G401 (cell line): ENCODE results near the gene SPON1. TPM values are rescaled to one million over a fixed set of nuclear protein-coding genes. Genes with fewer than 3 reads are reported as not detected.
"Not testable (repeated sequence)": the region's sequence is repeated elsewhere in the genome, so short reads cannot be mapped to it uniquely, and the experiment has no call there.

Experiments used
- DNase-seq: peaks from one replicate; pipeline ENCODE4 v3.0.0-alpha.2; 2015; ENCODE audit warnings: low spot score
- in situ Hi-C: cut with HindIII; loops from 2 replicates; pipeline ENCODE4 v1.10.0; 2016; ENCODE audit warnings: low sequenced_read_pairs, mixed read lengths
- total RNA-seq: library from RNA; depleted of rRNA; stranded (reverse); fragments of >200 nt; shearing (Covaris generic); gene quantifications from 2 replicates; pipeline ENCODE4 v1.2.3, GENCODE V29; 2014

Gene SPON1
- total RNA-seq, 1 experiment from 2014 or later = not detected

DNA sequence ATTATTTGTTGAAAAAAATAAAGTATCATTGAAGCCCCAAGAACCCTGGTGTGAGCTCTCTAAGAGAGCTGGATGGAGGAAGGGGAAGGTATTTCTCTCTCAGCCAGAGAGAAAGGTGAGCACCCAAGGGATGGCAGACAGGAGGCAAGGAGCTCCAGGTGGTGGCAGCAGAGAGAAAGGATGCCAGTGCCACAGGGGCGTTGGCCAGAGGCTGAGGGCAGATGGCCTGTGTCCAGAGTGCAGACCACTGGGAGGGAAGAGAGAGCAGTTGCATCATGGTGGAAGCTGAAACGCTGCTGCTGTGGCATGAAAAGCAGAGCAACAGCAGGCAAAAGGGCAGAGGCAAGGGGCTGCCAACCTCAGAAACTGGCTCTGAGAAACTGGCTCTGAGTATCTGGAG, 8.5 kb downstream of the SPON1 start:
- DNase-seq = no peak
- in situ Hi-C loops = no loop called here

DNA sequence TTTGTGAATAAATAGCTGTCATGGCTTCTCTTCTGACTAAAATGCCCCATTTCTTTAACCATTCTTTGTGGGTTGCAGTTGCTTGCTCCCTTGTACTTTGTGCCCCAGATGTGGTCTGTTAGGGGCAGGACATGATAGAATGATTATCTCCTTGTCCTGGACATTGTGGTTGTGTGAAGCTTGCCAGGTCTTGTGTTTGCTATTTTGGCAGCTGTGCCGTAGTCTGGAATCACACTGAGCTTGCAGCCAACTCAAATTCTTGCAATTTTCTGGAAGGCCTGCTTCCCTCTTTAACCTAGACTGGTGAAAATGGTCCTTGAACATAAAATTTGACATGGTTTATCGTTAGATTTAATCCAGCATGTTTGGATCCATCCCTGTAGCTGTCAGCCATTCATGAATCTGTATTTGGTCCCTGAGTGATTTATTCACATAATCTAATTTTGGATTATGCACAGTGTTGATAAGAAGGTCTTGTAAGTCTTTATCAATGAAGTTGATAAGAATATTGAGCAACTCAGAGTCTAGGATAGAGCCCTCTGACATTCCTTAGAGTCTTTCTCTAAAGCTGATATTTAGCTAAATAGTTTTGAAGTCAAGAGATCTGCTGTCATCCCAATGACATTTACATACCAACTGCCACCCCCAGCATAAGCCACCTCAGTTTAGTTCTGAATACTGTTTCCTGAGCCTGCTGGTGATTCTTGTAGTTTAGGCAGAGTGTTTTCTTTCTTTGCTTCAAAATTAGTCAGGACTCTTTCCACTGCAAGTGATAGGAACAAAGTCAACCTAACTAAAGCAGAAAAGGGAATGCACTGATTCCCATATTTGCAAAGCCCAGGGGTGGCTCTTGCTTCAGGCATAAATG, 9.8 kb downstream of the SPON1 start:
- in situ Hi-C loops = no loop called here
- DNase-seq = no peak

DNA sequence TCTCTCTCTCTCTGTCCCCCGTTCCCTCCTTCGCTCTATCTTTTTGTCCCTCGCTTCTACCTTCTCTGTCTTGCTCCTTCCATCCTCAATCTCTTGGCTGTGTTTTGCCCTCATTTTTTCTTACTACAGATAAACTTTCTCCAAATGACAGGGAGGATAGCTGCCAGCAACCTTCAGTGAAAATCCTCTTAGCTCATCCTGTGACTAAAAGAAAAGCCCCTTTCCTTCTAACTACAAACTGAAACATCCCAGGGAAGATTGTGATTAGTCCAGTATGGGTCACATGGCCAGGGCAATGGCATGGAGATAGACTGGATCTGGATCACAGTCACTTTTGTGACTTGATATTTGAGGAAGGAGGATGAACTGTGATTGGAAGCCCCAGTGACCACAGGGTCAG, 10.4 kb downstream of the SPON1 start:
- in situ Hi-C loops = no loop called here
- DNase-seq = no peak

DNA sequence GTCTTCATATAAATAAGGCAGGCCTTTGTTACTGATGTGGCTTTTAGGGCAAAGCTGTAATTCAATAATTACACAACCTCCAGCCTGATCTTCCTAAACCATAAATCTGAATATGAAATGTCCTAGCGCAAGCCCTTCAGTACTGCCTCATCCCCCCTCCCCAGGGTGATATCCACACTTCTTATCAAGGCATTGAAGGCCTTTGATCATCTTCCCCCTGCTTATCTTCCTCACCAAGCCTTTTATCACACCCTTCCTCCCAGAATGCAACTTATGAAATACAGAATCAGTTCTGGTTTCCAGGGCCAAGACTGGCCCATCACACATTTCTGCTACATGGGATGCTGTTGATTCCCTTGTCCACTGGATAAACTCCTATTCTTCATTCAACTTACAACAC, 12.1 kb downstream of the SPON1 start:
- no peak for DNase-seq
- in situ Hi-C loops = no loop called here

DNA sequence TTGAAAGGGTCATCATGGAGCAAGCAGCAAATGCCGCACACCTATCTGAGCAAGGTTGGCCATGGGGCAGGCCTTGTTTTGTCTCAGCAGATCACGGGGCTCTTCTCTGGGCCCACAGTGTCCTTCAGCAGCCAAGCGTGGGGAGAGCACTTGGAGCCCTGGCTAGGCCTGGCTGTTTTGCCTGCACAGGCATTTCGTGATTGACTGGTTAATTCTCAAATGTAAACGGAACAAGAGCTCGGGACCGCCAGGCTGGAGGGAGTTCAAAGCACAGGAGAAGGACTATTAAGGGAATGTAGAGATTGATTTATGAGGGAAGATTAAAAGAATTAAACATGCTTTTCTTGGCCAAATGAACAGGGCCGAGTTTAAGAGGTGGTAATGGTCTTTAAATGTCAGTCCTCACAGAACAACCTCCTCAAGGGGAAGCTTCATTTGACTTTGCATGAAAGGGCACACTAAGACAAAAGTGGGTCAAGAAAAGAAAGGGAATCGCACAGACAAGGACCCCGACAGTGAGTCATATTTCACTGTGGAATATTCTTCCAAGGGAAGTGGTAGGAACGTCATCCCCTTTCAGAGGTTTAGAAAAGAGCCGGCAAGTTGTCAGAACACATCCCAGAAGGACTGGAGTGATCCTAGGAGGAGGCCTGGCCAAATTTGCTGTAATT, 20.7 kb downstream of the SPON1 start:
- no peak for DNase-seq
- in situ Hi-C loops = no loop called here

DNA sequence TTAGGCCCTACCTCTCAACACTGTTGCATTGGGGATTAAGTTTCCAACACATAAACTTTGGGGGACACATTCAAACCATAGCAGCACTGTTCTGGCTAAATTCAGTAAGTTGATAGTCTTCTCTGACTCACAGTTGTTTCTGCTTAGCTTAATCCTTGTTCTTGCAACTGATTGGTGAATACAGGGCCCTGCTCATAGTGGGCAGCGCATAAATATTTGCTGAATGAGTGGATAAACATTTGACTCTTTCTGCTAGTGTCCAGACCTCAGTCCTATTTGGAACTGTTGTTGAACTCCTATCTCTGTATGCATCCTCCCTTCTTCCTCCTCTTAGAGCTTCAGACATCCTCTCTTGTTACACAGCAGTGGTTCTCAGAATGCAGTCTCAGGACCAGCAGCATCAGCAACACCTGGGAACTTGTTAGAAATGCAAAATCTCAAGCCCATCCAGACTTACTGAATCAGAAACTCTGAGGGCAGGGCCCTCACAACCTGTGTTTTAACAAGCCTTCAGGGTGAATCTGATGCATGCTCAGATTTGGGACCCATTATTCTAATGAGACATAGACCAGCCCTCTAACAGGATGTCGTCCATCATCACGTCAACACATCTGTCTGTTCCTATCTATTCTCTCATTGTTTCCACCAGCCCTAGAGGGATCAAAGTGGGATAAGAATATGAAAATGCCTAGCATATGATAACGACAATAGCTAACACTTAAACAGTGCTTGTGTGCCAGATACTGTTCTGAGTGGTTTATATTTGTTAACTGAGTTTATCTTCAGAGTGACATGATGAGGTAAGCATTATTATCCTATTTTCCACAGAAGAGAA, 22.3 kb downstream of the SPON1 start:
- no peak for DNase-seq
- in situ Hi-C loops = no loop called here

DNA sequence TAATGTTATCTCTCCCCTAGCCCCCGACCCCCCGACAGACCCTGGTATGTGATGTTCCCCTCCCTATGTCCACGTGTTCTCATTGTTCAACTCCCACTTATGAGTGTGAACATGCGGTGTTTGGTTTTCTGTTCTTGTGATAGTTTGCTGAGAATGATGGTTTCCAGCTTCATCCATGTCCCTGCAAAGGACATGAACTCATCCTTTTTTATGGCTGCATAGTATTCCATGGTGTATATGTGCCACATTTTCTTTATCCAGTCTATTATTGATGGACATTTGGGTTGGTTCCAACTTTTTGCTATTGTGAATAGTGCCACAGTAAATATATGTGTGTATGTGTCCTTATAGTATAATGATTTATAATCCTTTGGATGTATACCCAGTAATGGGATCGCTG, 24.2 kb downstream of the SPON1 start:
- in situ Hi-C loops, DNase-seq: not testable (repeated sequence)

DNA sequence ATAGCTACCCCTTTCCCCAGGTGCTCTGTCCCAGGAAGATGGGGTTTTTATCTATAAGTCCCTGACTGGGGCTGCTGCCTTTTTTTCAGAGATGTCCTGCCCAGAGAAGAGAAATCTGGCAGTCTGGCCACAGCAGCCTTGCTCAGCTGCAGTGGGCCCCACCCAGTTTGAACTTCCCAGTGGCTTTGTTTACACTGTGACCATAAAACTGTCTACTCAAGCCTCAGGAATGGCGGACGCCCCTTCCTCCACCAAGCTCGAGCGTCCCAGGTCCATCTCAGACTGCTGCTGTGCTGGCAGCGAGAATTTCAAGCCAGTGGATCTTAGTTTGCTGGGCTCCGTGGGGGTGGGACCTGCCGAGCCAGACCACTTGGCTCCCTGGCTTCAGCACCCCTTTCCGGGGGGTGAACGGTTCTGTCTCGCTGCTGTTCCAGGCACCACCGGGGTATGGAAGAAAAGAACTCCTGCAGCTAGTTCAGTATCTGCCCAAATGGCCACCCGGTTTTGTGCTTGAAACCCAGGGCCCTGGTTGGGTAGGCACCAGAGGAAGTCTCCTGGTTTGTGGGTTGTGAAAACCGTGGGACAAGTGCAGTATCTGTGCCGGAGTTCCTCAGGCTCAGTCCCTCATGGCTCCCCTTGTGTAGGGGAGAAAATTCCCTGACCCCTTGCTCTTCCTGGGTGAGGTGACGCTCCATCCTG, 29.8 kb downstream of the SPON1 start:
- DNase-seq, in situ Hi-C loops: not testable (repeated sequence)

DNA sequence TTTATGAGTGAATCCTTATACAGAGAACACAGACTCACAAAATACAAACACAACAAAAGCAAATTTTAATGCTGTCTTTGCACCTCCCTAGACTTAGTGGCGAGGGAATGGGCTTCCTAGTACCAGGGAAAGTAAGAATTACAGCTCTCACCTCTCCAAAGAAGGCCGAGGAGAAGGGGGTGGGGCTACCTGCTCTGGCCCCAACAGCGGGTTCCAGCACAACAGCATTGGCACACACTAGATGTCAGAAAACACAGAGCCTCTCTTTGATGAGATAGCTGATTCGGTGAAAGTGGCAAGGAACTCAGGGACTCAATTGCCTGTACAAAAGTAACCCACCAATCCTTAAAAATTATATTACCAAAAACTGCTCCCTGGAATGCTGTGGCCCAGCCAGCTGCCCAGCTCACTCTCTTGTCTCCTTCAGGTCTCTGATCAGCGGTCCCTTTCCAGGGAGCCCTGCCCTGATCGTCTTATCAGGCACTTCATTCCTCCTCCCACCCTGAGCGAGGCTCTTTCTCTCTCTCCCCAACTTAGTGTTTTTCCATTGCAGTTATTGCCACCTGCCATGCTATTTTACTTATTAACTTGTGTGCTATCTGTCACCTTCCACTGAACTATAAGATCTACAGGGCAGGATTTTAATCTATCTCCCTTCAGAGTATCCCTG, 30.7 kb downstream of the SPON1 start:
- in situ Hi-C loops = no loop called here
- DNase-seq = no peak

DNA sequence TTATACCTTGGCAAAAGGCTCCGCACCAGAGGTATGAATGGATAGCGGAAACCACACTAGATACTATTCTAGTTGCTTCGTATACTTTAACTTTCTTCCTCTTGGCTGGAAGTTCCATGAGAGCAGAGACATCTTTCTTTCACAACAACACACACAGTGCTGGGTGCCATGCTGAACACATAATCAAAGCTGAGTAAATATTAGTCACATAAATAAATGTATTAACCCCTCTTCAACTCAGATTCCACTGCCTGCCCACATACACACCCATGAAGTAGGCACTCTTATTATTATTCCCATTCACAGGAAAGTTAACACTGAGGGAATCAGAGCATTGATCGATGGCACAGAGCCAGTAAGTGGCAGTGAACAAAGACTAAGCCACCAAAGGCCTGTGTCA, 35.4 kb downstream of the SPON1 start:
- DNase-seq = no peak
- in situ Hi-C loops = no loop called here

DNA sequence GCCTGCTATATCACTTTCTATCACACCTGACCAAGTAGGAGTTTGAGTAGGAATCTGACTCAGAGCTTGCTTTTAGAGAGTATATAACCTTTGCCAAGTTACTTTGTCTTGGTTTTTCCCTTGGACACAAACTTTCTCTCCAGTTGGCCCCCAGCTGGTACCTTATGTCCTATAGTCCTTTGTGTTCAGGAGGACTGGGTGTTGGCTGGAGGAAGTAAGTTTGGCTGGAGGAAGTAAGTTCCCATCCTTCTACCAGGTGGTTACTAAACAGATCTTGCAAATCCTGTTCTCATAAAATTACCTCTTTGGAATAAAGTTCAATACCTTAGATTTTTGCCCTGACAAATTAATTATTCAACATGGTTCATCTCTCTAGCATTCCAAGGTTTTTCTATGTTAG, 37.2 kb downstream of the SPON1 start:
- DNase-seq = no peak

DNA sequence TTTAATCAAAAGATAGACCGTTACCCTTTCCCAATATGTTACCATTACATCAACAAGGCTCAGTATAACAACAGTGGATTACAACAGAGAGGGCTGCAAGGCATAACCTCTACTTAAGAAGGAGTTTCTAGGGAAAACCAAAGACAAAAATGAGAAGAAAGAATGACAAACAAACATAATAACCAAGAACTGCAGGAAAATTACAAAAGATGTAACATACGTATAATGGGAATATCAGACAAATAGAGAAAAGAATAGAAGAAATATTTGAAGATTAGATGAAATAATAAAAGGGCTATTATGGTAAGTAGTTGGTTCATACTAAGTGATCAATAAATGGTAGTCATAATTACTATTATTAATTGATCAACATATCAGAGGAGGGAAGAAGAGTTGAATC, 39.1 kb downstream of the SPON1 start:
- no peak for DNase-seq
- in situ Hi-C loops = no loop called here

More for the DNA sequence above, 37.2 kb downstream of the SPON1 start:
- in situ Hi-C loops = no loop called here

DNA sequence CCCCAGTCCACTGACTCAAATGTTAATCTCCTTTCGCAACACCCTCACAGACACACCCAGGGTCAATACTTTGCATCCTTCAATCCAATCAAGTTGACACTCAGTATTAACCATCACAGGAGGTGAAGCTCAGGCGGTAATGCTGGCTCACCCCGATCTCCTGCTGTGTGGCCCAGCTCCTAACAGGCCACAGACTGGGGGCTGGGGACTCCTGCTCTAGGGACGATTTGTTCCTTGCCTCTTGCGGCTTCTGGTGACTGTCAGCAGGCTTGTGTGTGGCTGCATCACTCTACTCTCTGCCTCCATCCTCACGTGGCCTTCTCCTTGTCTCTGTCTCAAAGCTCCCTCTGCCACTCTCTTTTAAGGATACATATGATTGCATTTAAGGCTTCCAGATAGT, 45.0 kb downstream of the SPON1 start:
- no peak for DNase-seq
- in situ Hi-C loops = no loop called here

DNA sequence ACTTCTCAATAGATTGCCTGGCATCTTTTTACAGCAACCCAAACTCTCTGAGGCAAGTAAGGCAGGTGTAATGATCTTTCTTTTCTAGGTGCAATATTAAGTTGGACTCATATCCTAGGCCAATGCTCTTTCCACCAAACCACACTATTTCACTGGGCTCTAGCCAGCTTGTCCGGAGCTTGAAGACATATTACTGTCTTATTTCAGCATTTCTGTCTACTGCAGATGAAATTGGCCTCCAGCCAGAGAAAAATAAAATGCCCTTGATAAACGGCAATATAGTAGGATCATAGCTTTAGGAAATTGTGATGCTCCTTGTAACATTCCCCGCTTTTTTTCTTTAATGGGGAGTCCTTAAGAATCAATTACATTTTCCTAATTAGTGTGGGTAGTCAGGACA, 48.1 kb downstream of the SPON1 start:
- in situ Hi-C loops = no loop called here
- peak; percentile 8 for DNase-seq

DNA sequence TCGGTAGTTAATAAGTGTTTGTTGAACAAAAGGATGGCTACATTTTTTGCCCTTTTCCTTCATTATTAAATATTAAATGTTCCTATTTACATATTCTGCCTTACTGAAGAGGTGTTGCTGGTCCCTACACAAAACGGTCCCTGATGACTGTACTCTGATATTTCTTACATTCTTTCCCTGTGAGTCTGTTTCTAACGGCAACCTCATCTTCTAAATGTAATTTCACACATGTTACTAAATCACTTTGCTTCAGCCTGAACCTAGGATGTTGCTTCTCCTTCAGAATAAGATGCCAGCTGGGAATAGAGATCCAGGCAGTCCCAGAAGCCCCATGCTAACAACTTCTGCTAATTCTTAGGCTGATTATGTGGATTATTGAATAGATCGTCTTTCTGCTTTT, 50.3 kb downstream of the SPON1 start:
- in situ Hi-C loops = no loop called here
- DNase-seq = no peak

DNA sequence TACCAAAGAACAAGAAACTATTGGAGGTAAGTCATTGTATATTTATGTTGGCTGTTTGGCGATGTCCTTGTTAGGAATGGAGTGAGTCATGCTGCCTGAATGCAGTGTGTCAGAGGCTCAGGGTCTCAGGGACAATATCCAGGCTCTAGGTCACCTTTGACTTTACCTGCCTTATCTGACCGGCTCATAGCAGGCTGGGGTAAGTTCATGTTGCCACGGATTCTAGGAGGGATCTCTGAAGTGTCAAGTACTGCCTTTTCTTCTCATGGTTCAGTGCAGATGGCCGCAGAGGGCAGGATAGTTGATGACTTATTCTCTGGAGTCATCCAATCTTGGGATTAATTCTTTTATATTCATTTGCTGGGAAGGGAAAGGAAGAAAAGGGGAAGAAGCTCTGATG, 53.2 kb downstream of the SPON1 start:
- DNase-seq = no peak
- in situ Hi-C loops = no loop called here

DNA sequence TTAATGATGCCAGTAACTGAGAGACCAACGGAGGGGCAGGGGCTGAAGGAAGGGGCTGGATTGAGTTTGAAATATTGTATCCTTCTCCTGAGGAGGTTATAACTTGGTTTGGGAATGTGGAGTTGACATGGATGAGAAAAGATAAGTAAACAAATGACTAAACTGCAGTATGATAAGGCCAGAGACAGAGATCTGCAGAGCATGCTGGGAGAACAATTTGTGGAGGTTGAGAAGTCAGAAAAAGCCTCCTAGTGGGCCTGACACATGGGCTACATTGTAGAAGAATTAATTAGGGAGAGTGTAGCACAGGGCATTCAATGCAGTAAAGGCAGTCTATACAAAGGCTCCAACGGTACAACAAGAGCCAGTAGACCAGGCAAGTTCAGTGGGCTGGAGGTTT, 55.9 kb downstream of the SPON1 start:
- no peak for DNase-seq
- in situ Hi-C loops = no loop called here

DNA sequence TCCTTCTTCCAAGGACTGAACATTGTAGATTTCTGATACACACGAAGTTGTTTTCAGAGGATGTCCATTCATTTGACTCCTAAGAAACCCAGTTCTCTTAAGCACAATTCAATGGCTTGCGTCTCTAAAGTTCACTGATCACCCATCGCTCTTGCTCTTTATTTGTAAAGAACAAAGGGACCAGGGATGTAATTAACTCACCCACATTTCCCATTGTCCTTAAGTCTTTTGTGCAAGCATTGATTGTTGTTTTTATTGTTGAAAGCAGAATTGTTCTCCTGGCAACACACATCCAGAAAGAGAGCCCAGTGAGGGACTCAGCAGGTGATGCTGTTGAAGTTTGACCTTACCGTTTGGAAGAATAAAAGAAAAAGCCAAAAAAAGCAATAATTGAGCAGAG, 59.2 kb downstream of the SPON1 start:
- in situ Hi-C loops = no loop called here
- no peak for DNase-seq

DNA sequence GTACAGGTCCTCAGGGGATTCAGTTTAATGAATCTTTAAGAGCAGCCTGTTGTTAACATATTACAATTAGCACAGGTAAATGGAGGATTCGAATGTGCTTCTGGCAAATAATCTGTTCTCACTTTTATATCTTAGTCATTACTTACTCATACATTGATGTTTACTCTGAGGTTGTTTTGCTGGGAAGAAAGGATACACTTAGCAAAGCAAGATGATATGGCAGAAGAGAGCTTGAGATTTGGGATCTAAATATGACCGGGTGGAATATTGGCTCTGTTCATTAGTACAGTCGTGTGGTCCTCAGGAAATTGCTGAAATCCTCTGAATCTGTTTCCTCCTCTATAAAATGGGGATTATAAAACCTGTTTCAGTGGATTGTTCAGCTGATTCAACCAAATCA, 59.7 kb downstream of the SPON1 start:
- in situ Hi-C loops = no loop called here
- no peak for DNase-seq
